Activated CD8-positive, alpha-beta memory T cell treated with anti-CD3 and anti-CD28 coated beads, Interleukin-2, amount 50 U/mL, for 1 hour (primary cell): Measurements from ENCODE around the gene CHCHD10.

Experiments used
- DNase-seq: peaks from one replicate; pipeline ENCODE4 v3.0.0-alpha.2; 2020; ENCODE audit errors: extremely low read depth

CHCHD10 gene

GRCh38 chr22:23772649-23773473, 5.1 kb upstream of the CHCHD10 start, which contains the start of gene MMP11:
Gene MMP11 (plus strand): TSS chr22:23772849. CDS start chr22:23772871, 22 bp downstream.
- DNase-seq, result no peak

GRCh38 chr22:23772315-23772648, 4.5 kb upstream of the CHCHD10 start:
- no peak for DNase-seq

GRCh38 chr22:23769321-23769965, 1.7 kb upstream of the CHCHD10 start:
- DNase-seq, result no peak

- DNase-seq, result no peak
Measured at GRCh38 chr22:23767303-23767672, 484 bp downstream of the CHCHD10 start.

GRCh38 chr22:23764899-23765881, 2.6 kb downstream of the CHCHD10 start:
- DNase-seq, result no peak

GRCh38 chr22:23763954-23764353, 3.8 kb downstream of the CHCHD10 start:
- DNase-seq, result no peak

GRCh38 chr22:23763579-23763945, 4.2 kb downstream of the CHCHD10 start:
- no peak for DNase-seq

GRCh38 chr22:23762842-23763578, 4.8 kb downstream of the CHCHD10 start, which contains the start of gene C22orf15:
Gene C22orf15 (plus strand): TSS chr22:23762990. CDS start chr22:23763307, 317 bp downstream.
- no peak for DNase-seq

GRCh38 chr22:23760056-23760455, 7.7 kb downstream of the CHCHD10 start:
- no peak for DNase-seq

- no peak for DNase-seq
Measured at GRCh38 chr22:23759566-23759965, 8.2 kb downstream of the CHCHD10 start.

- DNase-seq, result no peak
Measured at GRCh38 chr22:23756891-23757290, 10.9 kb downstream of the CHCHD10 start.

GRCh38 chr22:23755711-23756110, 12.1 kb downstream of the CHCHD10 start:
- no peak for DNase-seq

- no peak for DNase-seq
Measured at GRCh38 chr22:23754980-23755636, 12.7 kb downstream of the CHCHD10 start.

- no peak for DNase-seq
Measured at GRCh38 chr22:23754220-23754919, 13.4 kb downstream of the CHCHD10 start, which contains the start of gene VPREB3. Gene VPREB3 (minus strand): TSS chr22:23754425. CDS start chr22:23754363, 62 bp downstream.

GRCh38 chr22:23753385-23753784, 14.4 kb downstream of the CHCHD10 start:
- DNase-seq, result no peak

- DNase-seq, result no peak
Measured at GRCh38 chr22:23752750-23753149, 15.0 kb downstream of the CHCHD10 start.

GRCh38 chr22:23752090-23752691, 15.6 kb downstream of the CHCHD10 start:
- DNase-seq, result no peak

- no peak for DNase-seq
Measured at GRCh38 chr22:23751441-23751996, 16.3 kb downstream of the CHCHD10 start.

GRCh38 chr22:23750714-23751440, 16.9 kb downstream of the CHCHD10 start, which contains the start of gene ZNF70:
Gene ZNF70 (minus strand): TSS chr22:23751112. CDS start chr22:23745140, 5,972 bp downstream.
- peak; percentile 42 for DNase-seq
